GM23248 (cell line): ENCODE measurements around the gene KAZN.

Experiments
- EZH2 ChIP-seq: fragments of 200-600 bp; sonication (generic); IDR thresholded peaks from 2 replicates; pipeline ENCODE4 v1.6.1; 2018; ENCODE audit warnings: antibody characterized with exemption, mild to moderate bottlenecking; ENCODE audit not compliant: insufficient read depth, poor library complexity, severe bottlenecking
- EZH2phosphoT487 ChIP-seq: fragments of 200-600 bp; sonication (generic); IDR thresholded peaks from 2 replicates; pipeline ENCODE4 v1.6.1; 2018; ENCODE audit warnings: antibody characterized with exemption, moderate library complexity, mild to moderate bottlenecking, low read depth; ENCODE audit not compliant: insufficient read depth

DNA sequence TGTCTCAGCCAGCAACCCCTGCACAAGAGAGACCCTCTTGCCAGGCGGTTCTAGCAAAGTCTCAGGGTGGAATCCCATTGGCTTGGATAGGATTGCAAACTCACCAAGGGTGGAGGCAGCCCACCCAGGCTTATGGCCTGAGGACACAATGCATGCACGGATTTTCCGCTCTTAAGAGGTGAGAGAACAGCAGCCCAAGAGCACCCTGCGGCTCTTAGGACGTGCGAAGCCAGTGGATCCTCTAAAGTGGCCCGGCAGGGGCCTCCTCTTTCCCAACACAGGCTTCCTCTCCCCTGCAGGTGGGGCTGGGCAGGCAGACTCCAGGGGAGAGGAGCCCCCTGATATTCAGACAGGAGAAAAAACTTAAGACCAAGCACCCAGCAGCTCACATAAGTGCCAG, 523.8 kb downstream of the KAZN start:
- TF ChIP-seq EZH2 (no peak), EZH2phosphoT487 (no peak)
